ENCODE measurements around the gene DNAH1.

The DNAH1 gene

DNA sequence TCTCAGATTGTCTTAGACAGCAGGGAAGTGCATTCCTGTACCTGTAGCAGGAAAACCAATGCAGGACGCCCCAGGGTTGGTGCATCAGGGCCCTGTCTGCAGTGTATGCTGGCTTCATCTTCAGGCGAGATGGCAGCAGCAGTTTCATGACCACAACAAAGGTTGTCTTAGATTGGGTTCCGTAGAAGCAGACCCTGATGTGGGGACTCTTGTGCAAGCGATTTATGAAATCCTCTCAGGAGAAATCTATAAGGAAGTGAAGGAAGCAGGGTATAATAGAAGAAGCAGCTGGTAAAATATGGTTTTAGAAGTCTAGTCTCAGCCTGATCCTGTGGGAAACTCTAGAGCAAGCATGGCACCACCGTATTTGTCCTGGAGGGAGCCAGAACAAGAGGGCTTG lies 25.0 kb downstream of the DNAH1 start:
- ATAC-seq: no peak

DNA sequence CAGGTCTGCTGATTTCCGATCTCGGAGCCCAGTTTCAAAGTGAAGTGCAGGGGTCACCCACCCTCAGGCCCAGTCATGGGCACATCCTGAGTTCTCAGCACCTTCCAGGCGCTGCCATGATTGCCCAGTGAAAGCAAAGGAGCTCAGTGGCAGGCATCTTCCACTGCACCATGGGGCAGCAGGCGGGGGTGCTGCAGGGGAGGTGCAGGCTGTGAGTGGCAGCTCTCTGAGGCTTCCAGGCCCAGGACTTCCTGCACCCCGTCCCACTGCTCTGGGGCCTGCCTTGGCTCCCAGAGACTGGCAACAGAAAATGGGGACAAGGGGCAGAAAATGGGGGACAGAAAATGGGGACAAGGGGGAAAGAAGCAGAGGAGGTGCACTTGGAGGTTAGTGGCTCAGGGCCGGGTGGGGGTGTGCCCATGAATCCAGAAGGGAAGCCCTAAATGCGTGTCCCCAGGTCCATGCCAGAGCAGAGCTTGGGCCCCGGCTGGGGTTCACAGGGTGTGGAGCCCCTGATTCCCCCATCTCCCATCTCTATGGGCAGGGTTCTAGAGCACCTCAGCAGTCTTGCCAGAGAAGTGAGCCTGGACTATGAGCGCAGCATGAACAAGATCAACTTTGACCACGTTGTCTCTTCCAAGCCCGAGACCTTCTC lies 28.0 kb downstream of the DNAH1 start:
- no peak for ATAC-seq

DNA sequence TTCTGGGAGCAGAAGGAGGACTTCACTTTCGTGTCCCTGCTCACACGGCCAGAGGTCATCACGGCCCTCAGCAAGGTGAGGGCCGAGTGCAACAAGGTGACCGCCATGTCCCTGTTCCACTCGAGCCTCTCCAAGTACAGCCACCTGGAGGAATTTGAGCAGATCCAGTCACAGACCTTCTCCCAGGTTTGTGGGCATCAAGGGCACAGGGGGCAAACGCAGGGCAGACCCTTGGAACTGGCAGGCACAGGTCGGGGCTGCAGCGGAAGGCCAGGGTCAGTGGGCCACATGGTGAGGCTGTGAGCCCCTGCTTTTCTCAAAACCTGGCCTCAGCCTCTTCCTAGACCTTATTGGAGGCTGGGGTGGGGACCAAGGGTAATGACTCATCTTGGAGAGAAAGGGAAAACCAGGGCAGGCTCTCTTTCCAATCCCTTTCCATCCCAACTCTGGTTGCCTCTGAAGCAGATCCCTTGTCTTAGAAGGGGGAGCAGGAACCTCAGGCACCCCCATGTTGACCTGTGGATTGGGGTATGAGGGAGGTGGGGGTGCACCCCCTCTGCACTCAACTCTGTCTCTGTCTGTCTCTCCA lies 29.5 kb downstream of the DNAH1 start:
- no peak for ATAC-seq

DNA sequence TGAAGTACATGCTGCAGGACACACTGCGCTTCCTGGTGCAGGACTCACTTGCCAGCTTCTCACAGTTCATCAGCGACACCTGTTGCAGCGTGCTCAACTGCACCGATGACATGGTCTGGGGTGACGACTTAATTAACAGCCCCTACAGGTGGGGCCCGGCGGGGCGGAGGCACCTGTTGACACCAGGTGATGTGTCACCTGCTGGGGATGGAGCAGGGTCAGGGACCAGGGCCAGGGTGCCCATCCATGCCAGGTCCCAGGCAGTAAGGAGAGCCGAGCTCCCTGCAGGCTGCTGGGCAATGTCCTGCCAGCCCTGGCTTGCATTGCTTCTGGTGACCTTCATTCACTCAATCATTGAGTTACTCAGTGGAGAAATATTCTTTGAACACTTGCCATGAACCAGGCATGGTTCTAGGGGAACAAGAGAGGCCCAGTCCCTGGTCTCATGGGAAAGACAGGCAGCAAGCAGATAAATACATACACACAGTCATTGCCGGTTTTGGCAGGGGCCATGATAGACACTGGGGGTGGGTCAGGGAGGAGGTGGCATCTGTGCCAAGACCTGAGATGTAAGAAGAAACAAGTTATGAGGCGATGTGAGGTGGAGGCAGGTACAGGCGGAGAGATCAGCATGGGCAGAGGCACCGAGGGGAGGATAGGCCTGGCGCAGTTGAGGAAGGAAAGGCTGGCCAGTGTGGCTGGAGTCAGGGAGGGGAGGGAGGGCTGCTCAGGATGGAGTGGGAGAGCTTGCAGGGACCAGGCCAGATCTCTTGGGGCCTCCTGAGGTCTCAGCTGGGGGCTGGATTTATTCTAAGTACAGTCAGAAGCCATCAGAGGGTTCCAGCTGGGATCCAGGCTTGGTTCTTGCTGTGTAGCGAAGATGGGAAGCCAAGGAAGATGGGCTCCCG lies 30.8 kb downstream of the DNAH1 start:
- ATAC-seq: no peak

DNA sequence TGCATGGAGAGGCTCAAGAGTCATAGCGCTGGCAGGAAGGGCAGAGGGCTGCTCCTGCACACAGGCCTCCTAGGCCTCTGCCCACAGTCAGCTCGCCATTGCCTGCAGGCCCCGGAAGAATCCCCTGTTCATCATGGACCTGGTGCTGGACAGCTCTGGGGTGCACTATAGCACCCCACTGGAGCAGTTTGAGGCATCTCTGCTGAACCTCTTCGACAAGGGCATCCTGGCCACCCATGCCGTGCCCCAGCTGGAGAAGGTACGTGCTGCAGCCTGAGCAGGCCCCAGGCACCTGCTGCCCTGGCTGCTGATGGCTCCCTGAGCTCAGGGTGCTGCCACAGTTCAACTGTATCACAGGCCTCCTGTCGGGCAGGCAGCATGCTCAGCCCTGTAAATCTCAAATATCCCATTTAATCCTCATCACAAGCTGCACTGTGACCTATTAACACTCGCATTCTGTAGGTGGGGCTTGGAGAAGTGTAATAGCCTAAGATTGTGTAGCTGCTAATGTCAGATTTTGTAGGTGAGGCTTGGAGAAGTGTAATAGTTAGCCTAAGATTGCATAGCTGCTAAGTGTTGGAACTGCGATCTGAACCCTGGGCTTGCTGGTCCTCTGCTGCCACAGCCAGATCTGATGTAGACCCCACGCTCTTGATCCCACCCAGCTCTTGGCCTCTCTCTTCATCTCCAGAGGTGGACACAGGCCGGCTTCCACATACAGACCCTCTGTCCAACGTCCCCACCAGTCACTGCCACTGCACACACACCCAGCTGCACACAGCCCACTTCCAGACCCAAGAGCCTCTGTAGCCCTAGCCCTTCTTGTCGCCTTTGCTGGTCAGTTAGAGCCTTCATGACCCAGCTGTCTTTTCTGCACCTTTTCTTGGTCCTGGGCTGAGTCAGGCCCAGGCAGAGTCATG lies 31.9 kb downstream of the DNAH1 start:
- no peak for ATAC-seq

DNA sequence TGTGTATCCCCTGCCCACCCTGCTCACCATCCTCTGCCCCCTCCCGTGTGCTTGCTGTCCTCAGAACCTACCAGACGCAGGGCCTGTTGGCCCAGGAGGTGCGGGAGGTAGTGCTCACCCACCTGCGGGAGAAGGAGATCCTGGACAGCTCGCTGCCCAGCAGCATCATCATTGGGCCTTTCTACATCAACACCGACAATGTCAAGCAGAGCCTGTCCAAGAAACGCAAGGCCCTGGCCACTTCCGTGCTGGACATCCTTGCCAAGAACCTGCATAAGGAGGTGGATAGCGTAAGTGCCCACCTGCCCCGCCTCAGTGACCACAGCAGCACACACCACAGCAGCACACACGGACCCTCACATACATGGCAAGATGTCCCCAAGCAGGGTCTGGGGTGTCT lies 33.0 kb downstream of the DNAH1 start:
- ATAC-seq: no peak

DNA sequence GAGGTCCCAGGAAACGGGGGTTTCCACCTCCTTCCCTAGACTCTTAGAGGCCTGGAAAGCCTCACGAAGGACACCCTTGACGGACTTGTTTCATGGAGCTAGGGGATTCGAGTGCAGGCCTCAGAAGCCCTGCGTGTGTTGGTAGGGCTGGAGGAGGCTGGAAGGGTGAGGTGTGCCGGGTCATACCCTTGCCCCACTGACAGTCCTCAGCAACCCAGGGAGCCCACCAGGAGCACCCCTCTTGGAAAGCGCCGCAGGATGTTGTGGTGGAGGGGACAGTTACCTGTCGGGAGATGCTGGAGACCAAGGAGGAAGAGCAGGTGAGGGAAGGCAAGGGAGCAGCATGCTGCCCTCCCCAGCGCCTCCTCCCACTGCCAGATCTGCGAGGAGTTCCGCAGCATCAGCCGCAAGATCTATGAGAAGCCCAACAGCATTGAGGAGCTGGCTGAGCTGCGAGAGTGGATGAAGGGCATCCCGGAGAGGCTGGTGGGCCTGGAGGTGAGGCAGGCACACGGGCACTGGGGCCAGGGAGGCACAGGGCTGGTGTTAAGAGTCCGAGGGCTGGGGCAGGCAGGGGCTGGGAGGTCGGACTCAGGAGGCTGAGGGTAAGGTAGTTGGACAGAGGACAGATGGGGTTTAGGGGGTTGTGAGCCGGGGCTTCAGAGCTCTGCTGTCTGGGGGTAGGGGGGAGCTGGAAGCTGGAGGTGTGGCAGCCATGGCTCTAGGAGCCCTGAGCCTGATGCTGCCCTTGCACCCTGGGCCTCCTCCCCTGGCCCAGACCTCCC lies 33.7 kb downstream of the DNAH1 start:
- no peak for ATAC-seq

DNA sequence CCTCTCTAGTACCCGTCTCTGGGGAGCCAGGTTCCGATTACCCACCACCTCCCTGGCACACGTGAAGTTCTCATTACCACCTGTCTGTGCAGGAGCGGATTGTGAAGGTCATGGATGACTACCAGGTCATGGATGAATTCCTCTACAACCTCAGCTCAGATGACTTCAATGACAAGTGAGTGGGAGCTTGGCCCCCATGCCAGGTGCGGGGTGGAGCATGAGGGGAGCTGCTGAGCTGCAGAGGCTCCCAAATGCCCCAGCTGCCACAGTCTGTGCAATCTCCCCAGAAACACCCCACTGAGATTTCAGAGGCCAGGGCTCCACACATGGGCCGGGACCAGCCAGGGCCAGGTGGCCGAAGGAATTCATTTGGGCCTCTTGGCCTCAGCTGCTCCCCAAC lies 34.3 kb downstream of the DNAH1 start:
- ATAC-seq: no peak

DNA sequence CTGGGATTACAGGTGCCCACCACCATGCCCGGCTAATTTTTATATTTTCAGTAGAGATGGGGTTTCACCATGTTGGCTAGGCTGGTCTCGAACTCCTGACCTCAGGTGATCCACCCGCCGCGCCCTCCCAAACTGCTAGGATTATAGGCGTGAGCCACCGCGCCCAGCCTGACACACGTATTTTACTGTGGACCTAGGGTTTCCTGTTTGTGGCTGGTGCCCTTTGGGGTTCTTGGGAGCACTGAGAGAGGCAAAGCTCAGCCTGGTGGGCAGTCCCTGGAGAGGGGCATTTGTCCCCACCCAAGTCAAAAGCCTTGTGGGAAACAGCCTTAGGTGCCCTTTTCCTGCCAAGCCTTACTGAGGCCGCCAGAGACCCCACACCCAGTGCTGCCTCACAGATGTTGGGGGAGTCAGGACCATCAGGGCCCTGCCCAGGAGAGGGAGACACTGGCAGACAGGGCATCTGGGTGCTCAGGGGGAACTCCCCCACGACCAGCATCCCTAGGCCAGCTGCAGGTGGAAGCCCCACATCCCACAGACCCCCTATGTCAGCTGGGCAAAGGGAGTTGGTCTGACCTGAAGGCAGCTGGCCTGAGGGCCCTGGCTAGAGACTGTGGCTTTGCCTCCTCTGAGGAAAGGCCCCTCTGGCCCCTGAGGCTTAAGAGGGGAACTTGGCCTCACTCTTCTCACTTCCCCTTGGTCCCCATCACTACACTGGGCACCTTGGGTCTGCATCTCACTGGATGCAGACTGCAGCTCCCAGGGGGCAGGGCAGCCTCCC lies 35.1 kb downstream of the DNAH1 start:
- ATAC-seq: no peak

DNA sequence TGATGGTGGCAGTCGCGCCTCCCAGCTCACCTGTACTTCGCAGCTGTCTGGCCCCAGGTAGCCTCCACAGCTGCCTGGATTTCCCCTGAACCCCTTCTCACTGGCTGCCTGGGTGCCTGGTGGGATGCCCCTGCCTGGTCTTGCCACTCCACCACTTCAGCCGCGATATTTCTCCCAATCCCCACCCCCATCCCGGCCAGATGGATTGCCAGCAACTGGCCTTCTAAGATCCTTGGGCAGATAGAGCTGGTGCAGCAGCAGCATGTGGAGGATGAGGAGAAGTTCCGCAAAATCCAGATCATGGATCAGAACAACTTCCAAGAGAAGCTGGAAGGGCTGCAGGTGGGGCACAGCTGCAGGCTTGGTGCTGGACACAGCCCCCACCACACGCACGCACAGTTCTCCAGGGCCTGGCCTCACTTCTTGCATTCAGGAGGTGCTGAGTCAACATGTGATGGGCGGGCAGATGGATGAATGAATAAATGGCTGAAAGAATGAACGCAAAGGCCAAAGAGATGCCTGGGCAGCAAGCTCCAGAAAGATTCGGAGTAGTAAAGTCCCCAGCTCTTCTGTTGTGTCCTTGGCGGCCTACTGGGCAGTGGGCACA lies 35.7 kb downstream of the DNAH1 start:
- ATAC-seq: no peak

DNA sequence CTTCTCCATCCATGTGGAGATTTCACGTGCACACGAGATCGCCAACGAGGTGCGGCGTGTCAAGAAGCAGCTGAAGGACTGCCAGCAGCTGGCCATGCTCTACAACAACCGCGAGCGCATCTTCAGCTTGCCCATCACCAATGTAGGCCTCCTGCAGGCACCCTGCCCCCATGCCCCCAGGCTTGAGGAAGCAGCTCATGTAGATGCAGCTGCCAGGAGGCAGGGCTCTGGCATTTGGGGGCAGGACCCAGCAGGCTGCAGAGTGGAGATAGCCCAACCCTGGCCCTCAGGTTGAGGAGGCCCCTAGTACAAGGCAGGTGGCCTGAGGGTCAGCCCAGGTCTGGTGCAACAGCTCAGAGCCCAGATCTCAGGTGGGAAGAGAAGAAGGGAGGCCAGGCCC lies 36.4 kb downstream of the DNAH1 start:
- ATAC-seq: no peak

DNA sequence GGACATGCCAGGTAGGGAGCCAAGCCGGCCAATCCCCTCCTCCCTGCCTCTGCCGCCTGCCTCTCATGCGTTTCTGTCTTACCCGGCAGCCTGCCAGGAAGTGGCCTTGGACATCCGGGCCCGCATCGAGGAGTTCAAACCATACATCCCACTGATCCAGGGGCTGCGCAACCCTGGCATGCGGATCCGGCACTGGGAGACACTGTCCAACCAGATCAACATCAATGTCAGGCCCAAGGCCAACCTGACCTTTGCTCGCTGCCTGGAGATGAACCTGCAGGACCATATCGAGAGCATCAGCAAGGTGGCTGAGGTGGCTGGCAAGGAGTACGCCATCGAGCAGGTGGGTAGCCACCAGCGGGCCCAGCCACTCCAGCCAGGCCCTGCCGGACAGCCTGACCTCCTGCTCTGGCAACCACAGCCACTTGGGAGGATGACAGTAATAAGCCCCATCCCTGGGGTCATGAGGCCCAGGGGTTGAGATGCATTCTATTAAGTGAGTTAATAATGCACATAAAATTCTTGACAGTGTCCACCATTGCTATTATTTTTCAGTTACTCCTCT lies 37.3 kb downstream of the DNAH1 start:
- ATAC-seq: no peak

DNA sequence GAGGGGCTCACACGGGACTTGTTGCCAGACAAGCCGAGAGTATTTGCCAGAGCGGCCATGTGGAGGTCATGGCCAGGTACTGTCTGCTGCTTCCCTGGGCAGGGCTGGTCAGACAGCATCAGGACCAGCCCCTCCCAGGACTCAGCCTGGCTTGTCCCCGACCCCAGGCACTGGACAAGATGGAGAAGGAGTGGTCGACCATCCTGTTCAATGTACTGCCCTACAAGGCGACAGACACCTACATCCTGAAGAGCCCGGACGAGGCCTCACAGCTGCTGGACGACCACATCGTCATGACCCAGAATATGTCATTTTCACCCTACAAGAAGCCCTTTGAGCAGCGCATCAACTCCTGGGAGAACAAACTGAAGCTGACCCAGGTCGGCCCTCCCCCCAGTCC lies 38.6 kb downstream of the DNAH1 start:
- no peak for ATAC-seq

DNA sequence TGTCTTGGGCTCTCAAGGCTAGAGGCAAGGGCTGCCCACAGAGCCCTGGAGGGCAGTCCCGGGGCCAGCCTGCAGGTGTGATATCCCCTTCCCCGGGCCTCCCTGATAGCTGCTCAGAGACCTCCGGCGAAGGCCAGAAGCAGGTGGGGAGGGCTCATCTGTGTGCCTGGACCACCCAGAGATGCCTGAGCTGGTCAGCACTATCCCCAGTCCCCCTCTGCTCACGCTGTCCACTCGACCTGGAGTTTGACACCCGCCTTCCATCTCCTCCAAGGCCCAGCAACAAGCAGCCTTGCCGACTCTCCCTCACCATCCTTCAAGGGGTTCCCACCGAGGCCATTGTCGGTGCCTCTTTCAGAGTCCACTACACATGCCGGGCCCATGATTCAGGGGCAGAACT lies 39.4 kb downstream of the DNAH1 start:
- no peak for ATAC-seq

DNA sequence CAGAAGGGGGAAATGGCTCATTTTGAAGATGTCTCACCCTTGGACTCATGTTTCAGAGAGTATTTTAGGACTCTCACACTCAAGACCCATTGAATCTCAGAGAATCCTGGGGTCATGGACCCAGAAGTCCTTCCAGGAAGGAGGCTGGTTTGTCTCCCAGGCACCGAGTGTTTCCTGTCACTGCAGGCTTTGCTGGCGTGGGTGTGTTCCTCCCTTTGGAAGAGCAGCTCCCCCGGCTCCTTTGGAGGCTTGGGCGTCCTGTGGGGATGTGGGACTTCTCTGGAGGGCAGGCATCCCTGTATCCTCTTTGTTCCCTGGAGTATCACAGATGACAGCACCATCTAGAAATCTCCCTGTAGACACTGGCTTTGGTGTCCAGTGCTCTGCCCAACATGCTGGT lies 40.0 kb downstream of the DNAH1 start:
- no peak for ATAC-seq

DNA sequence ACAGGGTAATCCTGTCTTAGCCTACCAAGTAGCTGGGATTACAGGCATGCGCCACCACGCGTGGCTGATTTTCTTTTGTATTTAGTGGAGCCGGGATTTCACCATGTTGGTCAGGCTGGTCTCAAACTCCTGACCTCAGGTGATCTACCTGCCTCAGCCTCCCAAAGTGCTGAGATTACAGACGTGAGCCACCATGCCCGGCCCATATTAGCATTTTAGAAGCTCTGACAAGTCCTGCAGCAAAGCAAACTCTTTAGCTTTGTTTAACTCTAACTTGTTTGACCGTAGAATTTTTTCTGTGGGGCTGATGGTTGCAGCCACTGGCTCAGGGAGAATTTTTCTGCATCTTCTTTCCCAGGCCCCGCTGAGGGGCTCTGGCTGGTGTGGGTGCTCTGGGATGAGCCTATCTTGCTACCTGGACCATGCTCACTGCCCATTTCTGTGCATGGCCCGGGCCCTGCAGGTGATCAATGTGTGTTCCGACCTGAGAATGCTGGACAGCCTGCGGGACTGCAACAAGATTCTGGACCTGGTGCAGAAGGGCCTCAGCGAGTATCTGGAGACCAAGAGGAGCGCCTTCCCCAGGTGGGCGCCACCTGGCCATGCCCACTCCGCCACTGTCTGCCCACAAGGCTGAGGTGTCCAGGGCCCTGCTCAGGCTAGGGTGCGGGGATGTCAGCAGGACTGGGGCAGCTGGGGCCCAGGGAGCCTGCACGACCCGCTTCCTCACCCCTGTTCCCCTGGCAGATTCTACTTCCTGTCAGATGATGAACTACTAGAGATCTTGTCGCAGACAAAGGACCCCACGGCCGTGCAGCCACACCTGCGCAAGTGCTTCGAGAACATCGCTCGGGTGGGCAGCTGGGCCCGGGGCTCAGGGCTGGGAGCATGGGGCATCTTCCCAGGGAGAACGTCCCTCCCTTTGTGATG lies 41.3 kb downstream of the DNAH1 start:
- no peak for ATAC-seq

DNA sequence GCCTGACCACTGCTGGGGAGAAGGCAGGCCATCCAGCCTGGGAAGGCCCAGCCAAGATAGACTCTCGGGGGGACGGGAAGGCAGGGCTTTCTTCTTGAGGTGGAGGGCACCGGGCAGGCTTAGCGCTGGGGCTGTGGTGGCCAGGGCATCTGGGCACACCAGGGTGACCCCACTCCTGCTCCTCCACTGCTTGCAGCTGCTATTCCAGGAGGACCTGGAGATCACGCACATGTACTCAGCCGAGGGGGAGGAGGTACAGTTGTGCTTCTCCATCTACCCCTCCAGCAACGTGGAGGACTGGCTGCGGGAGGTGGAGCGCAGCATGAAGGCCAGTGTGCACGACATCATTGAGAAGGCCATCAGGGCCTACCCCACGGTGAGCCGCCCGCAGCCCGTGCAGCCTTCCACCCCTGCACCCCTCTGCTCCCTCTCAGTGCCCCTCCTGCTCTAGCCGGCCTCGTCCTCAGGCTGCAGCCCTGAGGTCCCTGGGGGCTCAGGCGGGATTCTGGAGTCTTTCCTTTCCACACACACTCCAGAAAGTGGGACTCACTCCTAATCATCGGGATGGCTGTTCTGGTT lies 42.3 kb downstream of the DNAH1 start:
- ATAC-seq: no peak

DNA sequence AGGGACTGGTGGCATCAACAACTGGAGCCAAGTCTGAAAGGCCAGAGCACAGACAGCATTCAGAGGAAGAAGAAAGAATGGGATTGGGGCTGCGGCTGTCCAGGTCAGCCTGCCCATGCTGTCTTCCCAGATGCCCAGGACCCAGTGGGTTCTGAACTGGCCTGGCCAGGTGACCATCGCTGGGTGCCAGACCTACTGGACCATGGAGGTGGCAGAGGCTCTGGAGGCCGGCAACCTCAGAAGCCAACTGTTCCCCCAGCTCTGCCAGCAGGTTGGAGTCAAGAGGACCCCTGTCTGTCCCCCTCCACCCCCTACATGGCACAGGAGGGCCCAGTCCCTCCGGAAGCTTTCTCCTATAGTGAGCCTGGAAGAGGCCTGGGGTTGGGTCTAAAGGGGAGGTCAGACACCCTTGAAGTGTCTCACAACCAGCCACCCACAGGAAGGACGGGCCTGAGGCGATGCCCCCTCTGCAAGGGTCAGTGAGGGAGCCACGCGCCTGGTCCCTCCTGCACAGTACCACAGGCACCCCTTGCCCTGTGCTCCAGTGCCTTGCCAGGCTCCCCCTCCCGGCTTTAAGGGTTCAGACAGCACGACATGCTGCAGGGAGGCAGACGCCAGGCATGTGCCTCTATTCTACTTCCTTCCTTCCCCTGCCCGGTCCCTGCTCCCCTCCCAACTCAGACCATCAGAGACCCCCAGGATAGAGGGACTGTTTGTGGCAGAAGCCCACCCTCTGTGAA lies 43.2 kb downstream of the DNAH1 start:
- ATAC-seq: no peak
